HEK293T (cell line): ENCODE results near the gene CFP.
"Not testable (repeated sequence)": the region's sequence is repeated elsewhere in the genome, so short reads cannot be mapped to it uniquely, and the experiment has no call there.

ENCODE experiments used
- CTCF ChIA-PET: fragments of 350-600 bp; formaldehyde crosslinking; extraction: SDS; loops from one replicate; lab custom pipeline; 2021; ENCODE audit warnings: antibody characterized with exemption, inconsistent platforms; lab: Yijun Ruan, JAX
- POLR2A ChIA-PET: fragments of 350-600 bp; formaldehyde crosslinking; extraction: SDS; loops from one replicate; lab custom pipeline; 2020; ENCODE audit warnings: antibody characterized with exemption, inconsistent platforms; lab: Yijun Ruan, JAX
- DNase-seq: peaks from one replicate; pipeline ENCODE4 v3.0.0; 2012; ENCODE audit warnings: mixed read lengths; ENCODE audit errors: extremely low spot score
- ARNT ChIP-seq: fragments of 450-650 bp; IDR thresholded peaks from 2 replicates; pipeline ENCODE4 v1.6.1; 2017; ENCODE audit warnings: mild to moderate bottlenecking
- BHLHE40 ChIP-seq: fragments of 450-650 bp; IDR thresholded peaks from 2 replicates; pipeline ENCODE4 v1.6.1; 2016; ENCODE audit warnings: mild to moderate bottlenecking, moderate library complexity, borderline replicate concordance
- CTBP1 ChIP-seq: fragments of 450-650 bp; IDR thresholded peaks from 2 replicates; pipeline ENCODE4 v1.6.1; 2016; ENCODE audit warnings: borderline replicate concordance
- ELF4 ChIP-seq: fragments of 450-650 bp; IDR thresholded peaks from 2 replicates; pipeline ENCODE4 v1.6.1; 2017; ENCODE audit warnings: antibody characterized with exemption
- FOXA1 ChIP-seq: fragments of 450-650 bp; IDR thresholded peaks from 2 replicates; pipeline ENCODE4 v1.6.1; 2016; ENCODE audit warnings: mild to moderate bottlenecking
- FOXK2 ChIP-seq: fragments of 450-650 bp; IDR thresholded peaks from 2 replicates; pipeline ENCODE4 v1.6.1; 2016; ENCODE audit warnings: mild to moderate bottlenecking
- FOXM1 ChIP-seq: fragments of 450-650 bp; IDR thresholded peaks from 2 replicates; pipeline ENCODE4 v1.6.1; 2017; ENCODE audit warnings: mild to moderate bottlenecking, borderline replicate concordance
- HDGF ChIP-seq: fragments of 450-650 bp; IDR thresholded peaks from 2 replicates; pipeline ENCODE4 v1.6.1; 2017; ENCODE audit warnings: antibody characterized with exemption, borderline replicate concordance
- L3MBTL2 ChIP-seq: fragments of 450-650 bp; conservative IDR thresholded peaks from 2 replicates; pipeline ENCODE4 v1.6.1; 2016; ENCODE audit warnings: mild to moderate bottlenecking
- LEF1 ChIP-seq: fragments of 450-650 bp; IDR thresholded peaks from 2 replicates; pipeline ENCODE4 v1.6.1; 2017; ENCODE audit warnings: mild to moderate bottlenecking, borderline replicate concordance
- NFRKB ChIP-seq: fragments of 450-650 bp; IDR thresholded peaks from 2 replicates; pipeline ENCODE4 v1.6.1; 2016; ENCODE audit warnings: mild to moderate bottlenecking, moderate library complexity
- SP1 ChIP-seq: fragments of 450-650 bp; IDR thresholded peaks from 2 replicates; pipeline ENCODE4 v1.6.1; 2017
- SUZ12 ChIP-seq: fragments of 450-650 bp; IDR thresholded peaks from 2 replicates; pipeline ENCODE4 v1.6.1; 2016; ENCODE audit warnings: mild to moderate bottlenecking
- TARDBP ChIP-seq: fragments of 450-650 bp; IDR thresholded peaks from 2 replicates; pipeline ENCODE4 v1.6.1; 2016
- ZNF384 ChIP-seq: fragments of 450-650 bp; IDR thresholded peaks from 2 replicates; pipeline ENCODE4 v1.6.1; 2016
- TF ChIP-seq, protein P1 (sequence below): fragments of 450-650 bp; IDR thresholded peaks from 2 replicates; pipeline ENCODE4 v1.6.1; 2016

The CFP gene

DNA sequence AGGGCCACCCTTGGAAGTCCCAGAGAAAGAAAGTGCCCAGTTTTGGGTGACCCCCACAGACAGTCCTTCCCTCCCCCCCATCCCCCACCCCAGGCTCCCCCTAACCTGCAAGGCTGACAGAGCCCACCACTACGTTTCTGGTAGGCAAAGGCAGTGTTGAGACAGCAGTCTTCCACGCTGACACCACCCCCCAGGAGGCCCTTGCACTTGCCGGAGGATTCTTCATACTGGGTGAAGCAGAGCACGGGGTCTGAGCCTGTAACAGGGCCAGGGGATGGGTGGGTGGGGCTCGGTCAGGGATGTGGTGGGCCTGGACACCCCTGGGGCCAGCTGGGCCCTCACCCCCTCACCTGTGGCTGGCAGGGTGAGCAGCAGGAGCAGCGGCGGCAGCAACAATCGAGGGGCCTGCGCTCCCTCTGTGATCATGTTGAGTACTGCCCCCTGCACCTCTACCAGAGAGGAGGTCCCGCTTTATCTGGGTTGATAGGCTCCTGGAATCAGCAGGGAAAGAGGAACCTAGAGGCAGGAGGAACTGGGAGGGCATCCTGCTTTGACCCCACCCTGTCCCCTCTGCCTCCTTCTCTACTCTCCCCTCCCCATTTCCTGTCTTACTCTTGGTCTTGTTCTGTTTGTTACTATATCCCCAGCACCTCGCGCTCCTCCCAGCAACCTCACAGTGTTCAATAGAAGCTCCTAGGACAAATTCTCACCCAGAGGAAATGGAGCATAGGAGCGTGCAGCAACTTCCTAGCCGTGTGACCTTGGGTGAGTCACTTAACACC lies at the start of gene CFP:
Gene CFP (minus strand): TSS at position 512 of the 782 bp plus-strand sequence. CDS start 86 bp downstream, at position 426.
- TF ChIP-seq FOXM1 (no peak), ELF4 (no peak), TARDBP (no peak), HDGF (no peak), BHLHE40 (no peak), SUZ12 (no peak), CTBP1 (no peak), NFRKB (no peak), FOXA1 (no peak), ZNF384 (no peak), L3MBTL2 (no peak), SP1 (no peak), ARNT (no peak), LEF1 (no peak)
- TF ChIP-seq, protein P1, sequence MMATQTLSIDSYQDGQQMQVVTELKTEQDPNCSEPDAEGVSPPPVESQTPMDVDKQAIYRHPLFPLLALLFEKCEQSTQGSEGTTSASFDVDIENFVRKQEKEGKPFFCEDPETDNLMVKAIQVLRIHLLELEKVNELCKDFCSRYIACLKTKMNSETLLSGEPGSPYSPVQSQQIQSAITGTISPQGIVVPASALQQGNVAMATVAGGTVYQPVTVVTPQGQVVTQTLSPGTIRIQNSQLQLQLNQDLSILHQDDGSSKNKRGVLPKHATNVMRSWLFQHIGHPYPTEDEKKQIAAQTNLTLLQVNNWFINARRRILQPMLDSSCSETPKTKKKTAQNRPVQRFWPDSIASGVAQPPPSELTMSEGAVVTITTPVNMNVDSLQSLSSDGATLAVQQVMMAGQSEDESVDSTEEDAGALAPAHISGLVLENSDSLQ = no peak
- DNase-seq = no peak
- ChIA-PET POLR2A (interaction anchor here (1.4 kb wide), 1 partner anchor 73 kb away, joined by 4 read pairs; no protein-coding TSS in a partner anchor), CTCF (no interaction called here)

DNA sequence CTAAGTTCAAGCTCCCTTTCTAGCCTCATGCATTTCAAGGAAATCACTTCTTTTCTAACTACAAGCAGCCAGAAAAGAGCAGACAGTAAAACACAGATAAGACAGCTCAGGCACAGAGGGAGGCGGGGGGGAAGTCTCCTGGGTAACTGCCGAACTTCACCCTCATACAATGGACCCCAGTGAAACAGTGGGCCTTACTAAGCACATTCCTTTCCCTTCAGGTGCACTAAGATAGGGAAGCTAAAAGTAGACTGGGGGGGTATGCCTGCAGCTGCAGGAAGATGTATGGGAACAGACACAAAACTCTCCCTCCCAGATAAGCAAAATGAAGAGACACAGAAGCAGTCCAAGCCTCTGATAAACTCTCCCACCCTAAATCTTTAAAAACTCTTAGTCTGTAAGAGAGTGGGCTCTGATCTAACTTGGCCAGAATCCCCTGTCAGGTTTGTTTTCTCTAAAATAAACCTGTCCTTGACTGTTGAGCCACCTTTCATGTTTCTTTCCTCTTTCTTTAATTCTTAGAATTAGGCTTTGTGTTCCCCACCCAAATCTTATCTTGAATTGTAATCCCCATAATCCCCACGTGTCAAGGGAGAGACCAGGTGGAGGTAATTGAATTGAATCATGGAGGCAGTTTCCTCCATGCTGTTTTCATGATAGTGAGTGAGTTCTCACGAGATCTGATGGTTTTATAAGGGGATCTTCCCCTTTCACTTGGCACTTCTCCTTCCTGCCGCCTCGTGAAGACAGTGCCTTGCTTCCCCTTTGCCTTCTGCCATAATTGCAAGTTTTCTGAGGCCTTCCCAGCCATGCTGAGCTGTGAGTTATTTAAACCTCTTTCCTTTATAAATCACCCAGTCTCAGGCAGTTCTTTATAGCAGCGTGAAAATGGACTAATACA lies 46.5 kb upstream of the CFP start:
- POLR2A ChIA-PET, CTCF ChIA-PET, DNase-seq: not testable (repeated sequence)

DNA sequence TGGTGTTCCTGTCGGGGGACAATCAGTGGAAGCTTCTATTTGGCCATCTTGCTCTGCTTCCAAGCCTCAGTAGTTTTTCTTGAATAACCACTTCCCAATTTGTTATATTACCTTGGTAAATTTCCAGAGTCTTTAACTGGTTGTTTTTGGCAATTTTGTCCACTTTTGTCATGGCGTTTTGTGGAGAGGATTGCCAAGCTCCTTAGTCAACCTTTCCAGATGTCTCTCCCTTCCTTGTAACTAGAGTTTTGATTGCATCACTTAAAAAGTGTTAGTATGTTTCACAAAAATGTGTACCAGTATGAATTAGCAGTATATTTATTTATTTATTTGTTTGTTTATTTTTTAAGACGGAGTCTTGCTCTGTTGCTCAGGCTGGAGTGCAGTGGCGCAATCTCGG lies 45.0 kb upstream of the CFP start:
- ChIA-PET CTCF (no interaction called here), POLR2A (no interaction called here)
- no peak for DNase-seq
- TF ChIP-seq, protein P1 = no peak
- no peak for TF ChIP-seq CTBP1
- TF ChIP-seq HDGF = no peak

DNA sequence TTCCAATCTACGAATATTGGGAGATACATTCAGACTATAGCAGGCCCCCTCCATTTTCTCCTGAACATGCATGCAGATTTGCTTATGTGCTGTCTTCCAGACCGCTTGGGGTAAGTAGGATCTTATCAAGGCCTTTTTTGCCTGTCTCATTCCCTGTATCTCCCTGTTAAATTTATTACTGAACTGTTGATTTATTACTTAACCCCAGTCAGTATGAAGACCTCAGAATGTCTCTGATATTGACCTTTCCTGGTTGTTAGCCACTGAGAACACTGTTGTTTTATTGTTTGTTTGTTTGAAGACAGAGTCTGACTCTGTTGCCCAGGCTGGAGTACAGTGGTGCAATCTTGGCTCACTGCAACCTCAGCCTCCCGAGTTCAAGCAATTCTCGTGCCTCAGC lies 36.1 kb upstream of the CFP start:
- CTCF ChIA-PET, DNase-seq, POLR2A ChIA-PET: not testable (repeated sequence)

DNA sequence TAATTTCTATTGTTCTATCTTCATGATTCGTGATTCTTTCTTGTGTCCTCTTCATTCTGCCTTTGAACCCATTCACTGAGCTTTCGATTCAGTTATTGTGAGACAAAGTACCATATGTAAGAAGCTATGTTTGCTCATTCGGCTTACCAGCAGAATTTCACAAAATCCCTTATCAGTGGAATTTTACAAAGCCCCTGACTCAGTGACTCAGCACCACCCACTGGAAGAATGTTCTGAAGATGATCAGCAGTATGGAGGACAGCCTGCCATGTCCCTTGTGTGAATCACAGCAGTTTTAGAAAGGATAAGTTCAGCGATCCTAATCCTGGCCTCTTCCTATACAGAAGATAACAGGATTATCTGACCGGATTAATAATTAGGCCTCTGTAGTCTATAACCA lies 35.0 kb upstream of the CFP start:
- CTCF ChIA-PET = no interaction called here
- DNase-seq = no peak
- TF ChIP-seq L3MBTL2 (no peak), BHLHE40 (no peak), TARDBP (no peak), CTBP1 (no peak)
- POLR2A ChIA-PET = no interaction called here

DNA sequence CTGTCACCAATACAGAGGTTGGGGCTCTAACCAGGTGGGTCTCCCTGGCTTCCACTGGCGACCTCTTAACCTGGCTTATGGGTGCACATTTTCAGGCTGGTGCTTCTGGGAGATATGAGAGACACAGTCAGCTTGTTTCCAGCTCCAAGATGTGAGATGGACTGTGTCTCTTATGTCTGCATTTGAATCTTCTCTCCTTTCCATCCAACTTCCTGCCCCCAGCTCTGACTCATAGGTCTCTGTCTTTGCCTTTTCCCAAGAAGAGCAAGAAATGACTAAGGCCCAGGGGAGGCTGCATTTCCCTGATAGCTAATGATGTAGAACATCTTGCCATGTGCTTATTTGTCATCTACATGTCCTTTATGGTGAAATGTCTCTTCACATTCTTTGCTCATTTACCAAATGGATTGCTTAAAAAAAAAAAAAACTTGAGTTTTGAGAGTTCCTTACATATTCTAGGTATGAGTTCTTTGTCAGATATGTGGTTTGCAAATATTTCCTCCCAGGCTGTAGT lies 32.5 kb upstream of the CFP start:
- POLR2A ChIA-PET = no interaction called here
- TF ChIP-seq CTBP1 = no peak
- TF ChIP-seq FOXA1 = no peak
- CTCF ChIA-PET = no interaction called here
- no peak for DNase-seq

DNA sequence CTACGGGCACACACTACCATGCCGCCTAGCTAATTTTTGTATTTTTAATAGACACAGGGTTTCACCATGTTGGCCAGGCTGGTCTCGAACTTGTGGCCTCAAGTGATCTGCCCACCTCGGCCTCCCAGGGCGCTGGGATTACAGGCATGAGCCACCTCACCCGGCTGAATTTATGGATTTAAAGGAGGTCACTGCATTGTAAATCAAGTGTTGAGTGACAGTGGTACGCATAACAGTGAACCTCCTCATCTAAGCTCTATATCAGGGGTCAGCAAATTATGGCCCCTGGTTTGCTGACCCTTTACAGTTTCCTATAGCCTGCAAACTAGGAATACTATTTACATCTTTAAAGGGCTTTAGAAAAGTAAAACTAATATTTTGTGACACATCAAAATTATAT lies 31.8 kb upstream of the CFP start:
- POLR2A ChIA-PET = no interaction called here
- no peak for TF ChIP-seq LEF1
- no peak for TF ChIP-seq SUZ12
- TF ChIP-seq, protein P1 = no peak
- TF ChIP-seq HDGF = no peak
- no peak for TF ChIP-seq SP1
- TF ChIP-seq L3MBTL2 = no peak
- no peak for TF ChIP-seq TARDBP
- no peak for TF ChIP-seq ZNF384
- no peak for TF ChIP-seq ELF4
- no peak for TF ChIP-seq BHLHE40
- no peak for TF ChIP-seq CTBP1
- TF ChIP-seq FOXK2 = no peak
- TF ChIP-seq ARNT = no peak
- no peak for TF ChIP-seq FOXM1
- TF ChIP-seq FOXA1 = no peak
- TF ChIP-seq NFRKB = no peak
- CTCF ChIA-PET = no interaction called here
- no peak for DNase-seq
